Cardiac fibroblast (primary cell): Measurements from ENCODE around the gene MEF2B.

ENCODE experiments used
- DNase-seq, 2 donors: peaks; one replicate each; pipeline versions ENCODE4 v3.0.0 to v3.0.0-alpha.2; 2010; ENCODE audit warnings: low read depth in 2 of 2
- H3K4me3 ChIP-seq, 2 donors: replicated peaks in 1 of 2; 1 replicate in 1 of 2; 2 replicates in 1 of 2; pipeline ENCODE4 v1.5.1; 2011; ENCODE audit warnings: low read depth in 2 of 2, low read length in 2 of 2, mild to moderate bottlenecking in 2 of 2, moderate library complexity in 1 of 2
- CTCF ChIP-seq: IDR thresholded peaks from one replicate; pipeline ENCODE4 v1.5.1; 2011; ENCODE audit warnings: low read depth, mild to moderate bottlenecking, low read length, inconsistent platforms

Gene MEF2B

DNA sequence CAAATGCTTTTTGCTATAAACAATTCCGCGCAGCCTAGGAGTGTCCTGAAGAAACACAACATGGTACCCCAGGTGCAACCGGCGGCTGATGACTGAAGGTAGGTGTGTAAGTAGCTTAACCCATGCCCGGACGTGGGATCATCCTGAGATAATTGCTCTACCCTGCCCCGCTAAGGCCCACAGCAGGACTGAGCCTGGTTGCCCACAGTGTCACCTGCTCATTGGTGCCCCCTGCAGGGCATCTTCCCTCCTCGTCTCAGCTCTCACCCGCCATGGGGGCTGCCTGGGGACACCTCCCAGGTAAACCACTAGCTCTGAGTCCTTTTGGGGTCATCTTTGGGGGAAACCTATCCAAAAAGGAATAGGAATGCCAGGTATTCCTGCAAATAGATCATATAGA lies 54.1 kb downstream of the MEF2B start:
- peak; percentile 66 for TF ChIP-seq CTCF
- DNase-seq = peak; percentile 13 to 22
- H3K4me3 ChIP-seq = no peak overlapping the region

DNA sequence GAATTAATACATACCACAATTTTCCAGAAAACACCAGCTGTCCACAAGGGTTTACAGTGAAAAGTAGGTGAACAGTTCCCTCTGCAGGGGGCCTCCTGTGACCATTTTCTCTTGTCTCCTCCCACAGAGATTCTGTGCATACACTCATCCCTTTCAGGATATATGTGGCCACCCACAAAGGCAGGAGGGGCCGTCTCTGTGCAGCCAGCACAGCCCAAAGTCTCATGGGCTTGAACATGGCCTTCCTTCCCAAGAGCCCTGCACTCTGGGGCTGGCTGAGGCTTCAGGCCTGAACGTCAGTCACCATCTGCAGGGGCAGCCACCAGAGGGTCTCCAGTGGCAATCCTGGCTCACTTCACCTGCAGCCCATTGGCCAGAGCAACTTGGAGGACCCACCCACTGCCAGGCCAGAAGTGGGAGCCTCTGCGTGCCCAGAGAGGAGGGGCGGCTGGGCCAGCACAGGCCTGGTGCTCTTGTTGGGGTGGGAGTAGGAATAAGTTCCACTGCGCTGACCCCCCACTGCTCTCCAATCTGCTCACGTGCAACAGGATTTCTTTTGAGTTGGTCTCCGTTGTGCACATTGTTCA lies 56.9 kb downstream of the MEF2B start:
- DNase-seq = peak; percentile 46 to 50
- H3K4me3 ChIP-seq = no peak overlapping the region
- no peak for TF ChIP-seq CTCF

DNA sequence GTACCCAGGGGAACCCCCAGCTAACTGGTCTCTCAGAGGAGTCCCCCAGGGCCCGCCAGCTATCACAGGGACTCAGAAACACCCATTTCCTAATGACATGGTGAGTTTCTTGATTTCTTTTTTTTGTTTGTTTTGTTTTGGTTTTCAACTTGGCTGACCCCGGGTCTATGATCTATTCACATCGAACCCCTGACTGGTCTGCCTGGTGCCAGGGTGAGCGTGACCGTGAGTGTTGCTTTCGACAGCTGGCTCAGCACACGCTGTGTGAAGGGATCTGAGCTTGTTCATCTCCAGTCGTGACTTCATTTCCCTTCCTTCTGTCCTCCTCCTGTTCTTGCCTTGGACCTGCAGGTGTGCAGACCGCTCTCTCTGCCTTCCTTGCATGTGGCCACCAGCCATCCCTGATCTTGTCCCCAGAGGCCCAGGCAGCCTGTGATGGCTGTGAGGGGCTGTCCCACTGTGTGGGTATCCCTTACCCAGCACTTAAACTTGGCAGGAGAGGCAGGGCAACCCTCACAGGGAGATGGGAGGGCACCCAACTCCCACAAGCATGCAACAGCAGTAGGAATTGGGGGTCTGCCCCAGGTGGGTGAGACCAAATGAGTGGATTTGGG lies 58.0 kb downstream of the MEF2B start:
- no peak for DNase-seq
- no peak overlapping the region for H3K4me3 ChIP-seq
- TF ChIP-seq CTCF = no peak

GRCh38 chr19:19111136-19111835 lies 58.8 kb downstream of the MEF2B start:
- no peak overlapping the region for H3K4me3 ChIP-seq
- TF ChIP-seq CTCF = no peak

GRCh38 chr19:19110410-19111135 lies 59.5 kb downstream of the MEF2B start:
- no peak overlapping the region for H3K4me3 ChIP-seq
- TF ChIP-seq CTCF = no peak
- DNase-seq = peak in 1 of 2 donors; percentile 22

More at GRCh38 chr19:19111136-19111835, 58.8 kb downstream of the MEF2B start:
- no peak for DNase-seq

GRCh38 chr19:19109601-19110000 lies 60.5 kb downstream of the MEF2B start:
- no peak for TF ChIP-seq CTCF
- DNase-seq = peak; percentile 21 to 25
- H3K4me3 ChIP-seq = no peak overlapping the region
